ENCODE data around the gene IKBKG.
"Not testable (repeated sequence)": the region's sequence is repeated elsewhere in the genome, so short reads cannot be mapped to it uniquely, and the experiment has no call there.

IKBKG gene

DNA sequence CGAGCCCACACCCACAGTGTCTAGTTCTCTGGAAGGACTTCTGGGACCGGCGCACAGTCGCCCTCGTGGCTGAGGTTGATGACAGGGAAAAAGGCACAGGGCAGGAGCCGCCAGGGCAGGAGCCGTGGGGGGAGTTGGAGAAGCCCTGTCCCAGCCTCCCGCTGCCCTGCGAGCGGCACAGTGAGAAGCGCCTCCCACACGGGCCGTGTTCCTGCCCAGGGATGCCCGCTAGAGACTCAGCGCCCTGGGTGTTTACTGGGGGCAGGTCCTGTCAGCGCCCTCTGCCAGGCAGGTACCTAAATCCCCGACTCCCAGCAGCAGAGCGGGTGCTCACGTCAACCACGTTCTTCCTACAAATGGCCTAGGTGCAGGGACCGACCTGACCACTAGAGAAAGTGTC lies 11.5 kb downstream of the IKBKG start:
- not testable (repeated sequence) for DNase-seq (ENCODE audit: low spot score)

DNA sequence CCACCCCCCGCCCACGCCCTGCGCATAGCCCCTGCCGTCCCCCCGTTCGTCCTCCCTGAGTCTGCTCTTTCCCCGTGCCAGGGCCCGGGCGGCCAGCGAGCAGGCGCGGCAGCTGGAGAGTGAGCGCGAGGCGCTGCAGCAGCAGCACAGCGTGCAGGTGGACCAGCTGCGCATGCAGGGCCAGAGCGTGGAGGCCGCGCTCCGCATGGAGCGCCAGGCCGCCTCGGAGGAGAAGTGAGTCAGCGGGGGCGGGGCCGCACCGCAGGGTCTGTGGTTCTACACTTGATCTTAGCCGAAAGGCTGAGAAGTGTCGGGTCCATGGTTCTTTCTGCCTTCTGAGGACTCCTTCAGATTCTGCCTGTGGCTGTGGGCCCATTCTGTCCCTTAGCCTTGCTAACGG lies 12.9 kb downstream of the IKBKG start:
- DNase-seq (ENCODE audit: low spot score), result not testable (repeated sequence)

DNA sequence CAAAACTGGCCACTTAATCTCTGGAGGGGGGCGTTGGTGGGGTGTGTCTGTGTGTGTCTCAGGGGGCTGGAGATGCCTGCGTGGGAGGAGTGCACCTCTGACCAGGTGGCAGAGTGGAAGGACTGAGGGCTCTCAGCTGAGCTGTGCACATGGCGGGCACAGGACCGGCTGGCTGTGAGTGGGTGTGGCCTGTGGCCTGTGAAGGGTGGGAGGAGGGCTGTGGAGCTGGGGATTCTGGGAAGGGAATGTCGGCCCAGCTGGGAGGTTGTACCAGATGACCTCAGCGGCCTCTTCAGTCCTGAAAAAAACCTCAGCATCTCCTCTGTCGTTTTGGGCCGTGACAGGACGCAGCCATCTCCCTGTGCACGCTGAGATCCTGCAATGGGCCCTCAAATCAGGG lies 14.9 kb downstream of the IKBKG start:
- DNase-seq (ENCODE audit: low spot score), result not testable (repeated sequence)

DNA sequence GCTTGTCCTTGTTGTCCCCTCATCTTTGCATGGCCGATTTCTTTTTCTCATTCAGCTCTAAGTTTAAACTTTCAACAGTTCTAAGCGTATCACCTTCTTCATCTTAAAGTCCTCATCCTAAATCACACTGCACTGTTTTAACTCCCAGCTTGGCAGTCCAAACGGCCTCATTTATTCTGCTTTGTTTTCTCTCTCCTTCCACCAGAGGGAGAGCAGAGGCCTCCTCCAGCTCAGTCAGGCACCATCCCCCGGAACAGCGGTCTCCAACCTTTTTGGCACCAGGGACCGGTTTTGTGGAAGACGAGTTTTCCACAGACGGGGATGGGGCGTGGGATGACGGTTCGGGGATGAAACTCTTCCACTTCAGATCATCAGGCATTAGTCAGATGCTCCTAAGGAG lies 22.9 kb downstream of the IKBKG start:
- not testable (repeated sequence) for DNase-seq (ENCODE audit: low spot score)

DNA sequence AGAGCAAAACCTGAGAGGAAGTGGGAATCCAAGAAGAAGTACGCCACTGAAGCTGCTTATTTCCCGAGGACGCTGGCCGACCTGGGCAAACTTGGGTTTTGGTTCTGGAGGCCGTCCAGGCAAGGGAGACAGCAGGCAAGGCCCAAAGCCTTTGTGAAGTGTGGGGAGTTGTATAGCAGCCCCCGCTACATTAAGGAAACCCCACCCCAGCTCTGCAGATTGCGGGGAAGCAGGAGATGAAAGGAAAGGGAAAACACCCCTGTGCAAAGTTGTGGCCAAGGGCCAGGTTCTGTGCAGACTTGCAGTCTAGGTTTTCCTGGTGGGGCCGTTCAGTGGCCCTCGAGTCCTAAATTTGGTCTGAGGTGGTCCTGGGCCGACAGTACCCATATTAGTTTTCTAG lies 25.6 kb downstream of the IKBKG start:
- DNase-seq (ENCODE audit: low spot score), result not testable (repeated sequence)

DNA sequence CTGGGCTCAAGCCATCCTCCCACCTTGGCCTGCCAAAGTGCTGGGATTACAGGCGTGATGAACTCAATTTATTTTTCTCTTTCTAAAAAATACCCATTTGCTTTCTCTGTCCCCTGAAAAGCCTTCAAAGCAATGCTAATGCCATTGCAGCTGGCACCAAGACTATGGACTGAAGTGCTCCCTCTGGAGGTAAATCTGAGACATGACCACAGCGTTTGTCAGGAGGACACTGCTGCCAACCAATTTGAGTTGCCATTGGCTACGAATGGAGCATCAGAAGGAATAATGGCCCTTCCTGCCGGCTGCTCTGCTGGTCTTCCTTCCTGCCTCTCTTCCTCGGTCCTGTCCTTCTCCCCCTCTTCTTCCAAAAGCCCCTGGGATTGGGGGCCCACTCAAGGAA lies 27.7 kb downstream of the IKBKG start:
- not testable (repeated sequence) for DNase-seq (ENCODE audit: low spot score)

DNA sequence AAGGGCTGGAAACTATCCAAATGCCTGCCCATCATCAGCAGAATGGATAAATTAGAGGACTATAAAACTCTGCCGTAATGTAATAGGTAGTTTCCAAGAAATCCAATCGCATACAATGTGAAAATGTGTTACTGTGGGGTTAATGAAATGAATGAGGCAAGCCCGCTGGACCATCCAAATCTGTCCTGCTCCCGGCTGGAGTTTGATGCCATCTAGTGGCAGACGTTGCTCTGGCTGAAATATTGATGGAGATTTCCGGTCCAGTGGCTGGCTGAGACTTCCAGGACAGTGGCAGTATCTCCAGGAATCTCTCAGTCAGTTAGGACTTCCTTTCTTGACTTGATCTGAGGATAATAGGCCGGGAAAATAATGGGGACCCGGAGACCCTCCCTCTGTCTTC lies 35.6 kb downstream of the IKBKG start:
- not testable (repeated sequence) for DNase-seq (ENCODE audit: low spot score)

DNA sequence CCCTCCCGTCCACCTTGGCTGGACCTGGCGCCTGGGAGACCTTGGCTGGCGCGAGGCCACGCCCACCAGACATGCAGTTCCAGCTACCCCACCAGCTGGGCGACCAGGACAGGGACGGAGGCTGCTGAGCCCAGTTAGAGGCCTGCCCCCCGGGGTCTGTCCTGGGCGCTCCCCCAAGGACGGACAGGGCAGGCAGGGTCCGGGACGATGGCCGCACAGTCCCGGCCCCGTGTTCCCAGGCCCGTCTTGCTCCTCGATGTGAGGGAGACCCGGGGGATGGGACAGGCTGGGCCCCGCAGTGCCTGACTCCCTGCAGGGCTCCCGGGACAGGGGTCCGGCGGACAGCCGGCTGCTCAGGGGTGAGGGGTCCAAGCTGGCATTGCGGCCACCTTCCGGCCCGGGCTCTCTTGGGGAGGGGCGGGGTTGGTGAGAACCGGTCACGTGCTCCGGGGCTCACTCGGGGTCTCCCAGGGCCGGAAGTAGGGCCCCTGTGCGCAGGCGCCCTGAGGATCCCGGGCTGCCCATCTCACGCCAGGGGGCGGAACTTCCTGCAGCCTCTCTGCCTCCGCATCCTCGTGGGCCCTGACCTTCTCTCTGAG lies 37.3 kb downstream of the IKBKG start, which contains the start of gene CTAG1A:
Gene CTAG1A (plus strand): TSS at position 549 of the 599 bp plus-strand sequence. CDS start 74 bp downstream, outside the sequence.
- DNase-seq (ENCODE audit: low spot score), result not testable (repeated sequence)

DNA sequence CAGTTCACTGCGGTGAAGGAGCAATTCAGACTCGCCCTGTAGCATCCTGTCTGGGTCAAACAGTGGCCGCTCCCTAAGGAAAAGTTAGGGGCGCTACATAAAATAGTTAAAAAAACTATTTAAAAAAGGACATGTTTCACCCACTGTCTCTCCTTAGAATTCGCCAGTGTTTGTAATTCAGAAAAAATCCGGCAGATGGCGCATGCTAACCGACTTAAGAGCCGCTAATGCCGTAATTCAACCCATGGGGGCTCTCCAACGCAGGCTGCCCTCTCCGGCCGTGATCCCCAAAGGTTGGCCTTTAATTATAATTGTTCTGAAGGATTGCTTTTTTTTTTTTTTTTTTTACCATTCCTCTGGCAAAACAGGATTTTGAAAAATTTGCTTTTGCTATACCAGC lies 43.0 kb downstream of the IKBKG start:
- not testable (repeated sequence) for DNase-seq (ENCODE audit: low spot score)

DNA sequence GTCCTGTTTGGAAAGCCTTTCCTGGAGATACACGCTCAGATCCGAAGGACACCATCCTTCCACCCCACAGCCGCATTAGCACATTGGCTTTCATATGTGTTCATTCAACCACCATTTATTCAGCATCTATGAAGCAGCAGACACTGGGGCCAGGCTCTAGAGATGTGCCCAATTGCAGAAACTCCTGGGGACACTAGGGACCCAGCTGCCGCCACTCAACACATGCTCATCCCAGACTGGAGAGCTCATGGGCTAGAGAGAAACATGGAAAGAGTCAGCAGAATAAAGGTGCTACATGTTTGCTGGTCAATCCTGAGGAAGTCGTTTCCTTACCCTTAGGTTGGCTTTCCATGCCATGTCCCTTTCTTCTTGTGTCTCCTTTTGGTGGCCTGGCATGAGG lies 45.1 kb downstream of the IKBKG start:
- DNase-seq (ENCODE audit: low spot score), result no peak

DNA sequence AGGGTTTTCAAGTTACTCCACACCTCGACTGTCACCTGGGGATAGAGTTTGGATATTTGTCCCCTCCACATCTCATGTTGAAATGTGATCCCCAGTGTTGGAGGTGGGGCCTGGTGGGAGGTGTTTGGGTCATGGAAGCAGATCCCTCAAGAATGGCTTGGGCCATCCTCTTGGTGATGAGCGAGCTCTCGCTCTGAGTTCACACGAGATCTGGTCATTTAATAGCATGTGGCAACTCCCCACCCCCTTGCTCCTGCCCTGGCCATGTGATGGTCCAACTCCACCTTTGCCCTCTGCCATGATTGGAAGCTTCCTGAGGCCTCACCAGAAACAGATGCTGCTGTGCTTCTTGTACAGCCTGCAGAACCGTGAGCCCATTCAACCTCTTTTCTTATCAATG lies 45.8 kb downstream of the IKBKG start:
- no peak for DNase-seq (ENCODE audit: low spot score)

DNA sequence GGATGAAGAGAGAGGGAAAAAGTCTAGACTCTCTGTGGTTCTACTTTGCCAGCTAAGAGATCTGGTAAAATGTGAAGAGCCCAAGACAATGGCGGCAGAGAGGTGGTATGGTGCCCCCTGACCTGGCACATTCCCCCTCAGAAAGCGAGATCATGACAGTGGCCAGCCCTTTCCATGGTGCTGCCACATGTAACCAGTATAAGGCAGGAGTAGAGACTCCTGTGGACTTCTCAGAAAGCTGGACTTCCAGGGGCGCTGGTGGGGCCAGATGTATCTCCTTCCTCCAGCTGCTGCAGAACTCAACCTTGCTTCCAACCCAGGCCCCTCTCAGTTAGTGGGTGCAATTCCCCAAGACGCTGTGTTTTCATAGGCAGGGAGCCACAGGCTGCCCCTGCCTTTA lies 47.1 kb downstream of the IKBKG start:
- DNase-seq (ENCODE audit: low spot score), result no peak

DNA sequence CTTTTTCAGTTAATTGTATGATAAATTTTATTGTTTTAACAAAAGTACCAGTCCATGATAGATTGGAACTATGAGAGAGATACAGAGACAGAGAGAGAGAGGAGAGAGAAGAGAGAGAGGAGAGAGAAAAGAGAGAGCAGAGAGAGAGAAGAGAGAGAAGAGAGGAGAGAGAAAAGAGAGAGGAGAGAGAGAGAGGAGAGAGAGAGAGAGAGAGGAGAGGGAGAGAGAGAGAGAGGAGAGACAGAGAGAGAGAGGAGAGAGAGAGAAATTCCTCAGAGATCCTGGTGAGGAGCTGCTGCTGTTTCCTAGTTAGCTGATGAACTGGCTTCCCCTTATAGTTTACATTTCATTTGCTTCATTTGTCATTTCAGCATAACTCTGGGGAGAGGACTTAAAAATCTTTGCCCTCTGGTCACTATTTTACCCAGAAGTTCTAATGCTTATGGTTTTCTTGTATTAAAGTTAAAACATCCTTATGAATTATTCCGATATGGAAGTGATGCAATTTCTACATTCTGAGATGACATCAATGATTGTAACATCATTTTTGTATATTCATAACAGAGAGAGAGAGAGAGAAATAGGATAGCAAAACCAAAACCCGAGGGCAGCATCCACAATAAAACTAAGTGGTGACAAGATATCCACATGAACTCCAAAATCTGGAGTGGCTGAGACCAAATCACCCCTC lies 48.3 kb downstream of the IKBKG start:
- no peak for DNase-seq (ENCODE audit: low spot score)

DNA sequence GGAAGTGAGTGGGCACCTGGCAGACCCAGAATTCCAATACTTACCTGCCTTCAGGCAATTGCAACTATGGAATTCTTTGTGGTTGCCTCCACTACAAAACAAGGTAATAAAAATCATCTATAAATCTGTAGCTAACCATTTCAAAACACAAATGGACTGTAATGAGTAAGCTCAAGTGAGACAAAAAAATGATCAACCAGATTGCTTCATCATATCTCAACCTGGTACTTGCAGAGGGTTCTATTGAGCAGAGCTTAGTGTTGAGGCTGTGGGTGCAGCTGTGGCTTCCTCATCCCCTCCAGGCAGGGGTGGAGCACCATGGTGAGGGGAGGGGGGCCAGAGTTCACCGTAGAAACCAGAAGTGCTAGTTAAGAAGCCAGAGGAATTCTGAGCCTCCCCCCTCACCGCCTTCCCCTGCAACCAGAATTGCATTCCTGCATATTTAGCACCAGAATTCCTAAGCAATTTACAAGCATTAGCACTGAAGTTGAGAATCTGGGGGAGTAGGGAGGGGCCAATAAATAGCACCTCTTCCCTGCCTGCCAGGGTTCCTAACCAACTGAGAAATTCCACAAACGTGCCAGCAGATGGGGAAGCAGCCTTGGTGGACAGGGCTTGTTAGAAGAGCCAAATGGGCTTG lies 49.0 kb downstream of the IKBKG start:
- DNase-seq (ENCODE audit: low spot score), result peak; percentile 15

DNA sequence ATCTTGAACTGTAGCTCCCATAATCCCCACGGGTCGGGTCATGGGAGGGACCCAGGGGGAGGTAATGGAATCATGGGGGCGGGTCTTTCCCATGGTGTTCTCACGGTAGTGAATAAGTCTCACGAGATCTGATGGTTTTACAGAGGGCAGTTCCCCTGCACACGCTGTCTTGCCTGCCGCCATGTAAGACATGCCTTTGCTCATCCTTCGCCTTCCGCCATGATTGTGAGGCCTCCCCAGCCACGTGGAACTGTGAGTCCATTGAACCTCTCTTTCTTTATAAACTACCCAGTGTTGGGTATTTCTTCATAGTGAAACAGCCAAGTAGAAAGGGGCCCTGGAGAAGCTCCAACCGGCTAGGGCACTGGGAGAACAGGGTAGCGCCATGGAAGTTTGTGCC lies 49.8 kb downstream of the IKBKG start:
- DNase-seq (ENCODE audit: low spot score), result no peak

DNA sequence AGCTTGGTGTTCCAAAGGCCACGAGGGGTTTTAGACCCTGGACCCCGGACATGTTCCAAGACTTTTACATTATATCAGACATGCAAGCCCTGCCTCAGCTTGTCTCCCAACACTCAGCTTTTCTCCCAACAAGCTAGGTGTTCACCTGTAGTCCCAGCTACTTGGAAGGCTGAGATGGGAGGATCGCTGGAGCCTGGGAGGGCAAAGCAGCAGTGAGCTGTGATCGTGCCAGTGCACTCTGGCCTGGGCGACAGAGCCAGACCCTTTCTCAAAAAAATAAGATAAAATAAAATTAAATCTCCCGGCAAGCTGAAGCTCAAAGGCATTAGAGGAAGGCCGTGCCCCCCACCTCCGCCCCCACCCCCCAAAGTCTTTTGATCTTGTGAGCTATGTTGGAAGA lies 51.2 kb downstream of the IKBKG start:
- DNase-seq (ENCODE audit: low spot score), result no peak

DNA sequence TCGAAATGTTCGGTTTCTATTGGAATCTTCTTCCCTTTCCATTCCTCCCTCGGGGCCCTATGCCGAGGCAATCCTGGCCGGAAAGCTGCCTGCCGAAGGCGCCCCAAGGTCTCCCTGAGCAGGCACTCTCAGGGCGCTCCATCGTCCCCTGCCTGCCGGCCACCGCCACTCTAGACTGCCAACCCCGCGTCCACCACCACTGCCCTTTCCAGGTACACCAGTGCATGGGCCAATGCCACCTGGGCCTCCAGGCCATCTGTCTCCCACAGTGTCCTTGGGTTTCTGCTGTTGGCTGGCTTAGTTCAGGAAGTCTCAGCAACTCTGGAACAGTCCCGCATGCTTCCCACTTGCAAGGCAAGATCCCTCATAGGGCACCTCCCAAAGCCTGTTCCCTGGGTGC lies 52.1 kb downstream of the IKBKG start:
- no peak for DNase-seq (ENCODE audit: low spot score)

DNA sequence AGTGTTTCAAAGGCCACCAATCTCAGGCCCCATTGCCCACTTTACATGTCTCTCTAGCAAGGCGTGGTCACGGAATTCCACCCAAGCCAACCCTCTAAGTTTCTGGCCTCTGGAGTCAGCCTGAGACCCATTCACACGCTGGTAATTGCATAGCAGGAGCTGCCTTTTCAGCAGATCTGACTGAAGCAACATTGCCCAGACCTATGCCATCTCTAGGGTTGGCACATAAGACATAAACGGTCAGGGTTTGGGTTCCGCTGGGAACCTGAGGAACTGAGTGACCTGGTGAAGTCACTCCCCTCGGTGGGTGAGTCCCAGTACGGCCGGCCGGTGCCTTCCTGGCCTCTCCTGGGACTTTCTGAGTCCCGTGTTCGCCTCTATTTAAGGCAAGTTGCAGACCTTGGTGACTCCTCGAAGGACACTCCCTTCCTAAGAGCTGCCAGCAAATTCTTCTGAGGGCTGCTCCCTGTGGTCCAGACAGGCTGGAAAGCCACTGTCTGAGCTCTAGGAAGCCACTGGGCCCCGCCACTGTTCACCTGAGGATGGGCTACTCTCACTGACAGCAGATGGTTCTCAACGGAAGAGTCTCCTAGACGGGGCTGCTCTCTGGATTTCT lies 53.4 kb downstream of the IKBKG start:
- no peak for DNase-seq (ENCODE audit: low spot score)

DNA sequence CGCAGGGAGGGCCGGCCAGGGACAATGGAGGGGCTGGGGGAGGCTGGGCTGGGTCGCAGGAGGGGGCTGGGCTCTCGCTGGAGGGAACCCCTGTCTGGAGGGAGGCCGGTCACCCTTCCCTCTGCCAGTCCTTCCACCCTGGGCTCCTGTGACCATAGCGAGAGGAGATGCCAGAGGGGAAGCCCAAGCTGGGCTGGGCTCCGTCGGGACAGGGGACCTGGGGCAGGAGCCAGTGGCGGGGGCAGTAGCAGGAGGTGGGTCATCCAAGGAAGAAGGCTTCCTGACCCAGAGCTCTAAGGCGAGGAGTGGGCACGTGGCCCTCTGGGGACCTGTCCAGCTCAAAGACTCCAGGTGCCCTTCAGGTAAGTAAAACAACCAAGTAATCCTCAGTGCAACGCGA lies 54.8 kb downstream of the IKBKG start:
- no peak for DNase-seq (ENCODE audit: low spot score)

DNA sequence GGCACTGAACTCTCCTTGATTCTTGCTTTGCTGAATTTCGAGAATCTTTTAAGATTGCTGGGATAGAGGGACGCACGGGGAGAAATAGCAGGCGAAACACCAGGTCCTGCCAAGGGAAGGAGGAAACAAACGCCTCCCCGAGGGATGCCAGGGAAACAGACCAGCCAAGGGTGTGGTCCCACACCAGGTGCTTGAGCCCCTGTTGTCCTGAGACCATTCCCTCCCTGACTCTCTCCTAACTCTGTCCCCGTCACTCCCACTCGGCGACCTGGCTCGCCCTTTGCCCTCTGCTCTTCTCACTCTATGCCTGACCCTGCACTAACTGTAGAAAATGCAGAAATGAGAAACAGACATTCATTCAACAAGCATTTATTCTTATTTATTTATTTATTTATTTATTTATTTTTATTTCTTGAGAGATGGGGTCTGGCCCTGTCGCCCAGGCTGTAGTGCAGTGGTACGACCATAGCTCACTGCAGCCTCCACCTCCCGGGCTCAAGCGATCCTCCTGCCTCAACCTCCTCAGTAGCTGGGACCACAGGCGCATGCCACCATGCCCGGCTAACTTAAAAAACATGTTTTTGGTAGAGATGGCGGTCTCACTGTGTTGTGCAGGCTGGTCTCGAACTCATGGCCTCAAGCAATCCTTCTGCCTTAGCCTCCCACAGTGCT lies 55.5 kb downstream of the IKBKG start:
- no peak for DNase-seq (ENCODE audit: low spot score)

DNA sequence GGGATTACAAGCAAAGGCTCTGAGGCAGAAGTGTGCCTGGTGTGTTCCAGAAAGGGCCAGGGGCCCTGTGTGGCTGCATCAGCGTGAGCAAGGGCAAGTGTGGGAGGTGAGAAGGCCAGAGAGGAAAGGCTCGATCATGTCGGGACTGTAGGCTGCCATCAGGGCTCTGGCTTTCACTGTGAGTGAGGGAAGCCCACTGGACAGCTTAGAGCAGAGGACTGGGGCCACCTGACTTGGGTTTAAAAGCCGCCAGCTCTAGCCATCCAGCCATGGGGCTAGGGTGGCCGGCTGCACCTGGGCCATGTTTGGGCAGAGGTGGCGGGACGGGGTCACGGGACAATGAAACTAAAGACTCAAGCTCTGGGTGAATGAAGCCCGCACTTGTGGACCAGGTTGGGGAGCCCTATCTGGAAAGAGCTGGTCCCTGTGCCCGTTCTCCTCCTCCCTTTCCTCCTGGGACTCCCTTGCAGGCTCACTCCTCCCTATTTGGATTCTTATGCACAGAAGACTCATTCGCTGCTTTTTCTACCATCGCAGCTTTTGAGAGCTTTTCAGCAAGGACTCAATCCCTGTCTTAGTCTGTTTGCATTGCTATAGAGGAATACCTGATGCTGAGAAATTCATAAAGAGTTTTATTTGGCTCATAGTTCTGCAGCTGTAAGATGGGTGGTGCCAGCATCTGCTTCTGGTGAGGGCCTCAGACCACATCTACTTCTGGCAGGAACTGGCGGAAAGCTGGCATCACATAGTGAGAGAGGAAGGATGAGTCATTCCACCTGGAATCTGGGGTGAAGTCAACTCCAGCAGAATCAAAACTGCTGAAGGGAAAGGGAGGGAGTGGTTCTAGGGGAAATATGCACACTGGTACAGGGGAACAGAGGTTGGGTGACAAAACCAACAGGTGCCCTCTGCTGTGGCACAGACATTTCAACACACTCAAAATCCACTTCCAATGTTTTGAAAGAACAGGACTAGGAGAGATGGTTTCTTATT lies 56.3 kb downstream of the IKBKG start:
- no peak for DNase-seq (ENCODE audit: low spot score)

All from COLO829 (cell line).